Anterior cingulate cortex (tissue), 58 donors: ENCODE measurements around the gene SNRNP48.

Experiments used
- DNase-seq, 58 donors: peaks; one replicate each; lab custom pipeline; 2025; lab: John Stamatoyannopoulos, UW

SNRNP48 gene, protein sequence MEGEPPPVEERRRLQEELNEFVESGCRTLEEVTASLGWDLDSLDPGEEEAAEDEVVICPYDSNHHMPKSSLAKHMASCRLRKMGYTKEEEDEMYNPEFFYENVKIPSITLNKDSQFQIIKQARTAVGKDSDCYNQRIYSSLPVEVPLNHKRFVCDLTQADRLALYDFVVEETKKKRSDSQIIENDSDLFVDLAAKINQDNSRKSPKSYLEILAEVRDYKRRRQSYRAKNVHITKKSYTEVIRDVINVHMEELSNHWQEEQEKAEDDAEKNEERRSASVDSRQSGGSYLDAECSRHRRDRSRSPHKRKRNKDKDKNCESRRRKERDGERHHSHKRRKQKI

DNA sequence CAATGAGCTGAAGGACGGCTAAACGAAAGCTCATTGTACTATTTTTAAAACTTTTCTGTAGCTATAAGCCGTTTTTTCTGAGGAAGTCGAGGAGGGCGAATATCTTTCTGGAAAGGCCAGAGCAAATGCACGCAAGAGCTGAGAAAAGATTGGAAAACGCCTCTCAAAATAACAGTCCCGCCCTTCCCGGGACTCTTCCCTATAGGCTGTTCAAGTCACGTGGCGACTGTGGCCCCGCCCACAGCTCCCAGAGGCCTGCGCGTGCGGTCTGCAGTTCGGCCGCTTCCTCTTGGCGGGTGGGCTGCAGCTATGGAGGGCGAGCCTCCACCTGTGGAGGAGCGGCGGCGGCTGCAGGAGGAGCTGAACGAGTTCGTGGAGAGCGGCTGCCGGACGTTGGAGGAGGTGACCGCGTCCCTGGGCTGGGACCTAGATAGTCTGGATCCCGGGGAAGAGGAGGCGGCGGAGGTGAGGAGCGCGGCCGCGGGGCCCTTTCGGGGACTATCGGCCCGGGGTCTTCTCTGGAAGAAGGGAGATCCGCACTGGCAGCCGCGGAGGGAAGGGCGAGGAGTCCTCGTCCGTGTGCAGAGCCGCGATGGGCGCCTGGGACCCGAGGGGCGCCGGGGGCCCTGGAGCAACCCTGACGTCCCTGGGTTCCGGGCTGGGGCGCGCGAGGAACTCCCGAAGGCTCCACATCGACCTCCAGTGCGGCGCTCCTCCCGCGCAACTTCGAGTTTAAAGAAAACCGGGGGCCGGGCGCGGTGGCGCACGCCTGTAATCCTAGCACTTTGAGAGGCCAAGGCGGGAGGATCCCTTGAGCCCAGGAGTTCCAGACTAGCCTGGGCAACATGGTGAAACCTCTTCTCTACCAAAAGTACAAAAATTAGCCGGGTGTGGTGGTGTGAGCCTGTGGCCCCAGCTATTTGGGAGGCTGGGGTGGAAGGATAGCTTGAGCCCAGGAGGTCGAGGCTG is at the start of gene SNRNP48:
TSS of gene SNRNP48 (plus strand) at position 250 of the 969 bp plus-strand sequence. CDS start at position 310, 60 bp downstream.
- peak; percentile 54 to 96 (median 86) for DNase-seq

DNA sequence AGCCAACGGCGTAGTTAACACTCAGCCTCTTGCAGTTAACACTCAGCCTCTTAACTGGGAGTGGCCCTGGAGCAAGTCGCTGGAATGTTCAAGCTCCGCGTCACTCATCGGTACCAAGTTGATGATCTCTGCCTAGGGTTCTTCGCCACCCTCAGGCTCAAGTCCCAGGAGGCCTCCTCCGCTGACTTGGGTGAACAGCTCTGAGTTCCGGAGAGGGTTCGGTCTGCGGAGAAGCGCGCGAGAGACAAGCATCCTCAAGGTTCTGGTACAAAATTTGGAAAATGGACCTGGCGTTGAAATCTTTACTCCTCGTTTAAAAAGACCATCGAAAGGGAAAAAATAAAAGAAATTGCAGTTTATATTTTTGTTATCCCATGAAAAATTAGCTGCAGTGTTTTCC is 49.4 kb upstream of the SNRNP48 start:
- no peak for DNase-seq

DNA sequence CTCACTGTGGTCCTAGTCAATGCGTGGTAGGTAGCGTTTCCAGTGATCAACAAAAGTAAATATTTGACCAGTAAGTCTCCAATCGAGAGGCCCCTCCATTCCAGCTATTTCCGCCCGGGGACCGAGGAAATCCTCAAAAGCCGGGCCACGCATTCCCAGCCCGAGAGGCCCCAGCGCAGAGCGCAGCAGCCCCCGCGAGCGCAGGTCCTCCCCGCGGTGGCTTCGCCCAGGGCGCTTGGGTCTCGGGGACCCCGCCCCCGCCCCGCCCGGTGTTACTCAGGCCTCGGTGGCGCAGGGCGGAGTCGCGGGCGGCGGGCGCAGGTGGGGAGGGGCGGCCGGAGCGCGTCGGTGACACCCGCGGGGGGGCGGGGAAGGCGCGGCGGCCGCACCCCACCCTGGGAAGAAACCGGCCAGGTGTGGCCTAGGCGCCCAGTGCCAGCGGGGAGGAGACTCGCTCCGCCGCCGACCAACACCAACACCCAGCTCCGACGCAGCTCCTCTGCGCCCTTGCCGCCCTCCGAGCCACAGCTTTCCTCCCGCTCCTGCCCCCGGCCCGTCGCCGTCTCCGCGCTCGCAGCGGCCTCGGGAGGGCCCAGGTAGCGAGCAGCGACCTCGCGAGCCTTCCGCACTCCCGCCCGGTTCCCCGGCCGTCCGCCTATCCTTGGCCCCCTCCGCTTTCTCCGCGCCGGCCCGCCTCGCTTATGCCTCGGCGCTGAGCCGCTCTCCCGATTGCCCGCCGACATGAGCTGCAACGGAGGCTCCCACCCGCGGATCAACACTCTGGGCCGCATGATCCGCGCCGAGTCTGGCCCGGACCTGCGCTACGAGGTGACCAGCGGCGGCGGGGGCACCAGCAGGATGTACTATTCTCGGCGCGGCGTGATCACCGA is 48.6 kb upstream of the SNRNP48 start, which contains the start of gene DSP:
TSS of gene DSP (plus strand) at position 497 of the 890 bp plus-strand sequence. CDS start at position 742, 245 bp downstream.
- no peak for DNase-seq

DNA sequence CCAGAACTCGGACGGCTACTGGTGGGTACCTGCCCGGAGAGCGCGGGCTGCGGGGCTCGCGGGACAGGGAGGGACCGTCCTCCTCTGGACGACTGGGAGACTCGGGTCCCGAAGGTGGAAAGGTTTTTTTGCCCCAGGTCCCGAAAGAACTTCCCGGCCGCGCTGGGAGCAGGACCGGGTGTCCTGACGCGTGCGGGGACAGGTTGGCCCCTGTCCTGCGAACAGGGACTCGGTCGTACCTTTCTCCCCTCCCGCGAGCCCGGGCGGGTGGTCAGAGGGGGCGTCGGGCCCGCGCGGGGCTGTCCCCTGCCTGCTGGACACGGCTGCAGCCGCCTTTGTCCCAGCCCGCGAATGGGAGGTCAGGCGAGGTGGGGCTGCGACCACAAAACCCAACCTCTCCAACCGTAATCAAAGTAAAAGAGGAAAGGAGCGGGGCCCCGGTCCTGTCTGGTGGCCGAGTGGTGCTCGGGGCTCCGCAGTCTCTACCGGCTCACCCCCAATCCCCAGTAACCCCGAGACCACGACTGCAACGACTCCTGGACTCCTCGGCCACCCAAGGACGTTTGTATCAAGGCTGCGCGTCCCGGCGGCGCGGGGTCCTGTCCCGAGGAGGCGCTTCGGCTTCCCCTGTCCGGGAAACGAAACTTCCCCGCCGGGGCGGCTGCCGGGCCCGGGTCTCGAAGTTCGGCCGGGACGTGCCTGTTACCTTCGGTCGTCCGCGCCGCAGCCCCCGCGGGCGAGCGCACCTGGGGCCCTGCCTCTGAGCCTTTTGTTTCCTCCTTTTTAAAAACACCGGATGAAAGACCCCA is 47.7 kb upstream of the SNRNP48 start:
- DNase-seq = no peak

DNA sequence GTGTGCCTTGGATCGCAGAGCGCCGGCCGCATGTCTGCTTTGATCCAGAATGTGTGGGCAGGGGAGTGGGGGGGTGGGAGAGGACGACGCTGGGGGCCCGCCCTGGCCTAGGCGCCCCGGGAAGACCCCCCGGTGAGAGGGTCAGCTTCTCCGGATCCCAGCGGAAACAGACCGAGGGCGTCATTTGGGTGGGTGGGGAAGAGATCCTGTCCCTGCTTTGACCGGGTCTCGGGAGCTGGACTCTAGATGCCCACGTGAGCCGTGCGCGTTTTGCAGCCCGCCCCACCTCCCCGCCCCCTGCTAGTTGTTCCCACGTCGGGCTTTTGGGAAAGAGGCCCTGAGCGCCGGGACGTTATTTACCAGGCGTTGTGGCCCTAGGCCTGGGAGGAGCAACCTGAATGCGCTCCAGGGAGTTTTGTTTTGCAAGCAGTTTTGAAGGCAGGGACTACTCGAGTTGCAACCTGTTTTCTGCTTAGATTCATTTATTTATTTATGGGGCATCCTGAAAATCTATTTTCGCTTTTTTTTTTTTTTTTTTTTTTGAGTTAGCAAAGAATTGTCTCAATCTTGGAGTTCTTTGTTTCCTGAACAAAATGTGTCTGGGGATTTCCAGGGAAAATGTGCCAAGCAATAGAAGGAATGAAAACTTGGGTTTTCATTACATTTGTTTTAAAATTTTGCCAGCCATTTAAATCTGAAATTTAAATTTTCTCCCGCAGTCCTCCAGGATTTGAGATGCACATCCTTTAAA is 46.9 kb upstream of the SNRNP48 start:
- no peak for DNase-seq

DNA sequence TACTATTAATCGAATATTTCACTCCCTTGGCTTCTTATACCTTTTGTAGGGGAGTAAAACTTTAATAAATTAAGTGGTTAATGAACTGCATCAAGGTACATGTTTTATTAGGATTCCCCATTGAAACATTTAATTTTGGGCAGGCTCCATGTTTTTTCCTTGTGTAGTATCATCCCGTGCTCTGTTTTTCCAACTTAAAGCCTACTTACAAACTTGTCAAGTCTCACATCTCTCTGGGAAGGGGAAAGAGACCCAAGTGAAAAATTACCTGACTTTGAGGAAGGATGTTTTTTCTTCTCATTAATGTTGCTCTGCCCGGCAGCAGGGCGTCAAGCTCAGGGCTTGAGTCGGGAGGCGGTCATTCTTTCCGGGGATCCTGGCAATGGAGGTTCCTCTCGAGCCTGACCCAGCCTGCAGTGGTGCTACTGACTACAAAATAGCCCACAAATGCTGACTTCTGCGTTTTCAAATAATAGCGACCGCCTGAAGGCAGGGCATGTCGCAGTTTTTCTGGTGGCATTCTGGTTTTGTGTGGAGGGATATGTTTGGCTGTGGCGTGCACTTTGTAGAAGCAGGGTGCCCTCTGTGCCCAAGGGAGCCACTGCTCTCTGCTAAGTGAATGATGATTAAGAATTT is 46.1 kb upstream of the SNRNP48 start:
- no peak for DNase-seq

DNA sequence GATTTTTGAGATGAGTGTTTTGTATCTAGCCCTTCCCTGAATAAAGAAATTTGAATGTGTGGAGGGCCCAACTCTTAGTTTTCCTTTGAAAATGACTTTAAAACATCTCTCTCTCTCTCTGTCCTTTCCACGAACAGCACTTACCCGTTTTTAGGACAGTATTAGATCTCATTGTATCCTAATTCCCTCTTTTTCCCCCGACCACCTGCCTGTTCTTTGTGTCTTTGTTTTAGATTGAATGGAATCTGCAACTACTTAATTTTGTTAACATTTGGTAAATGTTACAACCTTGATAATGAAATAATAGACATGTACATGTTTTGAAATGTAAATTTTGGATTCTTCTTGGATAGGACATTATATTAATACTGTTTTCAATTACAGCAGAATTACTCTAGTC is 45.4 kb upstream of the SNRNP48 start:
- no peak for DNase-seq

DNA sequence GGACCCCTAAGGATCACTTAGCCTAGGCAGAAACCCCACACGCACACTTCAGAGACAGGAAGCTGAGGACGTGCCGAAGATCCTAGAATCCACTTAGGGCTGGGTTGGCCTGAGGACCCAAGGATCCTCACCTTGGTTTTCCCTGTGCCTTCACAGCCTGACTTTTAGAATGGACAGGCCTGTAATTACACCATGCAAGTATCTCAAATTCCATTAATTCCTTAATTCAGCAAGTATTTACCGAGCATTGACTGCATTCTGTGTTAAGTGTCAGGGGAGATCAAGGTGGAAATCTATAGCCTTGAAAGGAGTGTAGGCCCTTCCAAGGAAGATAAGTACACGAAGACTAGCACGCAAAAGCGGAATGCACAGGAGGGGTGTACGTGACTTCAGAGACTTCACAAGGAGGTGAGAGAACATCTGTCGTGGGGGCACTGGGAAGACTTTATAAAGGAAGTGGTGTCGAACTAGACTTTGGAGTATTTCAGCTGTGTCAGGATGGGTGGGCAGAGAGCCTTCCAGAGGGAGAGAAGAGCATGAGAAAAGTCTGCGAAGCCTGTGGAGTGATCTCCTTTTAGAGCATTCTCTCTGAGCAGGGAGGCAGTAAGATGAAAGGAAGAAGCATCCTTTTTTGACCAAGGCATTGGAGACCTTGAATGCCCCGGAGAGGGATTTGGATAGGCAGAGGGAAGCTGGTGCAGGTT is 44.5 kb upstream of the SNRNP48 start:
- no peak for DNase-seq

DNA sequence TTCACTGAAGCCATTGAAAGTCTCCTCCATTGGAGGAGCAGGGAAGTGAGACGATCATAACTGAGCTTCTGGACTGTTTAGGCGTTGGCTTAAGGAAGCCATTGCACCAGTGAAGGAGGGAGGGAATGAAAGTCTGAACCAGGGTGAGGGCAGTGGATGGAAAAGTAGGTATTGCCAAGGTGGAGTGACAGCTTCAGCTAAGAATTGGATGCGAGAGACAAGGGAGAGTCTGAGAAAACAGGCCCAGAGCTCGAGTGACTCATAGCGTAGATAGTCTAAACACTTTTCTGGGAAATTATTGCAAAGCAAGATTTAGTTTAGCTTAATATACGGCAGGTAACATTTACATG is 44.0 kb upstream of the SNRNP48 start:
- DNase-seq = no peak

DNA sequence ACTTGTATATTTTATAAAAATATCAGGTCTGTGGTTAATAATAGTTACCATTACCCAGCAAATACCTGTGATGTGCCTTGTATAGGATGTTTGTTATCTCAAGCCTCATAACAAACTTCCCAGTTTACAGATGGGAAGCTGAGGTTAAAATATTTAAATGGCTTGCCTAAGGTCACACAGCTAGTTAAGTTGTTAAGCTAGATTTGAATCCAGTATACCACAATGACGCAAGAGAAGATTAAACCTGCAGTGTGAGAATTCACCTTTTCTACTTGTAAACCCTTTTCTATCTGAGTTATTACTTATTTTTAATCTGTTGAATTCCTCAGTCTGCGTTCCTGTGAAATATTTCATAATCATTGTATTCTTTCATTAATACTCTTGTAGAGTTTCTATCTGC is 43.6 kb upstream of the SNRNP48 start:
- no peak for DNase-seq

DNA sequence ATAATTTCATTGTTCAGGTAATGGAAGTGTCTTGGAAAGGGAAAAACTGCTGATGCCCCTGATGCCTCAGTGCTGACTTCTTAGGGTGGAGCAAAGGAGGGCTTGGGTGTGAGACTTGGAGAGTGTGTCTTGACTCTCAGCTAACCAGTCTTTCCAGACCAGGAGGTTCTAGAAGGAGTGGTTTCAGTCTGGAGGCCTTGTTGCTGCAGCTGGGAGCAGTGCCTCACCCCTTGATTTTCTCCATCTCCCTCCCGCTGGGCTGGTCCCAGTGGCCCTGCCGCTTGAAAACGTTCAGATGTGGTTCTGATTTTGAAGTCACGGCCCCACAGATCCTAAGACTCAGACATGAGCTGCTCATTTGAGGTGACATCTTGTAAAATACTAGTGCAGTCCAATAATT is 43.1 kb upstream of the SNRNP48 start:
- no peak for DNase-seq

DNA sequence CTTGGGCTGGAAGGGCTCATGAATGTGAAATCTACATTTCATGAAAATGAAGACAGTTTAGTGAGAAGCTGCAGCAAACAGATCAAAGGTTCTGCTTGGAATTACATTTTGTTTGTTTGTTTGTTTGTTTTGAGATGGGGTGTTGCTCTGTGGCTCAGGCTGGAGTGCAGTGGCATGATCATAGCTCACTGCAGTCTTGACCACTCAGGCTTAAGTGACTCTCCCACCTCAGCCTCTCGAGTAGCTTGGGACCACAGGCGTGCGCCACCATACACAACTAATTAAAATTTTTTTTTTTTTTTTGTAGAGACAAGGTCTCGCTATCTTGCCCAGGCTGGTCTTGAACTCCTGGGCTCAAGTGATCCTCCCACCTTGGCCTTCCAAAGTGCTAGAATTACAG is 42.7 kb upstream of the SNRNP48 start:
- DNase-seq = no peak

DNA sequence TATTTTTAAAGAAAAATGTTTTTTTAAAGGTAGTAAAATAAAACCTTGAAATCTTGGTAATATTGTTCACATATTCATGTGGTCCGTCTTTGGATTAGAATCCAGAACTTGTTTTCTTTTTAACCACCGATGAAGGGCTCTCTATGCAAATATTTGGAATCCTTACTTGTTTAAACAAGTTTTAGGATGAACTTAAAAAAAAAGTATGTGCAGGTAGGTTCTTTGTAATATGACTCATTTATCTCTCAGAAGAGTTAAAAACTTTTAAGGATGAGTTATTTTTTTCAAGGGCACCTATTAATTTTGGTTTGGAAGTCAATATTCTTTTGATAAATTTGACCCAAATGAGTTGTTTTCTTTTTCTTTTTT is 39.6 kb upstream of the SNRNP48 start:
- DNase-seq = no peak

DNA sequence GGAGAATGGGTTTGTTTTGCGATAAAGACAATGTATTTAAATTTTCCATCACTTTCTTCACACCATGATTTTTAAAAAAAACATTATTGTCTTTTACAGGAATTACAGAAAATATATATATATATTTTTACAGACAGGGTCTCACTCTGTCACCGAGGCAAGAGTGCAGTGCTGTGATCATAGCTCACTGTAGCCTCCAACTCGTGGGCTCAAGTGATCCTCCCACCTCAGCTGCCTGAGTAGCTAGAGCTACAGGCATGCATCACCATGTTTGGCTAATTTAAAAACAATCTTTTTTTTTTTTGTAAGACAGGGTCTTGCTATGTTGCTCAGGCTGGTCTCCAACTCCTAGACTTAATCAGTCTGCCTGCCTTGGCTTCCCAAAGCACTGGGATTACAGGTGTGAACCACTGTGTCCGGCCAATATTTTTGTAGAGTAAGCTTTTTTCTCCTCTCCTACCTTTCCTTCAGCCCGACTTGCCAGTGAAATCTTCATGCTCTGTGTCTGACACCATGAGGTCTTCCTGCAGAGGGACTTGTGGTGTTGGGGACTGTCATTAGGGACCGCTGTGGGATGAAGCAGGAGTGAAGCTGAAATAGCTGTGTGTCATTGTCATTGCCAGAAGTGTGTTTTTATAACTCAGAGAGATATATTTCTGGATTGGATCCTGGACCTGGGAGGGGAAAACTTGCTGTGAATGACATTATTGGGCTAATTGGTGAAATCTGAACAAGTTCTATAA is 35.3 kb upstream of the SNRNP48 start:
- DNase-seq = no peak

DNA sequence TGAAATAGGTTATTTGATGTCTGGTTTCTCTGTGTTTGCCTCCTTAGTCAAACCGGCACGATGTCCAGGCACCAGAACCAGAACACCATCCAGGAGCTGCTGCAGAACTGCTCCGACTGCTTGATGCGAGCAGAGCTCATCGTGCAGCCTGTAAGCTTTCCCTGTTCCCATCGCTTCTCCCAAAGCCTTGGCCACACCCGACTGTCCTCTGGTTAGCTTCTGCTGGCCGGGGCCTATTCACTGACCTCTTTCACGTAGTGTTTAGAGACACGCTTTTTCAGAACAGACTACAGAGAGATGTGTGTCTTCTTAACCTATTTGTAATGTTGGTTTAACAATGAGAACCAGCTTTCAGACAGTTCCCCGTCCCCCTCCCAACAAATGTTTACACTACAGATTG is 34.3 kb upstream of the SNRNP48 start:
- DNase-seq = no peak

DNA sequence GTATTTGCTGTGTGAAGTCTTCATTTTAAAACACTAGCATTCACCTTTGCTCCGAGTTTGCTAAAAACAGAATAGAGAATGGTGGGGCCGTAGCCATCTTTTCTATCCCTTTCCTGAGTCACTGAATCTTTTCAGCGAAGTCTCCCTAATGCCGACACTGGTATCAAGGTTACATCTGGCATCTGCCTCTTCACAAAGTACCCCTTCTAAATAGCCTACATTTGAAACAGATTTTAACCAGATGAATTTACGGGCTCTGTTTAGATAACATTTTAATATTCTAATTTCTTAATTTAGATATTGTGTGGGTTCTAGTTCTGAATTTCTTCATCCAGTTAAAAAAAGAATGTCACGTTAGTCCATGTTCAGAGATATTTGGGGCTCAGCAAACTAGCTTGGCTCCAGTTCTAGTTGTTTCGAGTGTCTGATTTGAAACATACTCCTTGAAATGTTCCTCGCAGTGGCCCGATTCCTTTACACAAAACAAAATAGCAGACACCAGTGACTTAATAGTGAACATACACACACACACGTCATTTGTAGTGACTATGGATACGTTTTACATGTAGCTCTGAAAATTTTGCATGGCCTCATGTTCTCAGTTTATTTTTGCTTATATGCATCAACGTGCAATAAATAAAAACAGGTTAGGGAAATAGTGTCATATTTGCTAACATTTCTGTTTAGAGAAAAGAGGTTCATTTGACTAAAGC is 33.4 kb upstream of the SNRNP48 start:
- no peak for DNase-seq

DNA sequence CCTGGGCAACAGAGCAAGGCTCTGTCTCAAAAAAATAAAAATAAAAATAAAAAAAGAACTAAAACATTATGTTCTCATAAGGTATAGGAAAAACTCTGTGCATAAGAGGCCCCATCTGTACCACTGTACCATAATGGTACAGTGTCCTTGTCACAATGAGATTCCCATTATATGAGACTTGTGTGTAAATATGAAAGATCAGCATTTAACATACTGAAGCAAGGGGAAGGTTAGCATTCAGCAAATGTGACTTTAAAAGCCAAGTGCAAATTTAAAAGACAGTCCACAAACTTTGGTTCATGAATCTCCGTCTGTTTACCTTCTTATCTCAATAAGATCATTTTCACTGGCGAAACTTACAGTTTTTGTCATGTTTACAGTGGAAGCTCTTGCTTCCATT is 32.3 kb upstream of the SNRNP48 start:
- no peak for DNase-seq
